NCI-H187 treated with DMSO at 0.1 percent for 48 hours (cell line): ENCODE measurements around the gene SPAG16.
"Not testable (repeated sequence)": the region's sequence is repeated elsewhere in the genome, so short reads cannot be mapped to it uniquely, and the experiment has no call there.

Experiments used
- DNase-seq: peaks from one replicate; lab custom pipeline; 2025; lab: John Stamatoyannopoulos, UW

SPAG16 gene

GRCh38 chr2:213696442-213696841 lies 412.2 kb downstream of the SPAG16 start:
- no peak for DNase-seq

DNA sequence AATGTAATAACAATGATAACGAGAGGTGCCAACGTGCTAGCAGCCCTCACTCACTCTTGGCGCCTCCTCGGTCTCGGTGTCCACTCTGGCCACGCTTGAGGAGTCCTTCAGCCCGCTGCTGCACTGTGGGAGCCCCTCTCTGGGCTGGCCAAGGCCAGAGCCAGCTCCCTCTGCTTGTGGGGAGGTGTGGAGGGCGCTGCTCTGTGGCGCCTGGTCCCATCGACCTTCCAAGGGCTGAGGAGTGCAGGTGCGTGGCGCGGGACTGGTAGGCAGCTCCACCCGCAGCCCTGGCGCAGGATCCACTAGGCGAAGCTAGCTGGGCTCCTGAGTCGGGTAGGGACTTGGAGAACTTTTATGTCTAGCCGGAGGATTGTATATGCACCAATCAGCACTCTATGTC lies 417.1 kb downstream of the SPAG16 start:
- DNase-seq = not testable (repeated sequence)

DNA sequence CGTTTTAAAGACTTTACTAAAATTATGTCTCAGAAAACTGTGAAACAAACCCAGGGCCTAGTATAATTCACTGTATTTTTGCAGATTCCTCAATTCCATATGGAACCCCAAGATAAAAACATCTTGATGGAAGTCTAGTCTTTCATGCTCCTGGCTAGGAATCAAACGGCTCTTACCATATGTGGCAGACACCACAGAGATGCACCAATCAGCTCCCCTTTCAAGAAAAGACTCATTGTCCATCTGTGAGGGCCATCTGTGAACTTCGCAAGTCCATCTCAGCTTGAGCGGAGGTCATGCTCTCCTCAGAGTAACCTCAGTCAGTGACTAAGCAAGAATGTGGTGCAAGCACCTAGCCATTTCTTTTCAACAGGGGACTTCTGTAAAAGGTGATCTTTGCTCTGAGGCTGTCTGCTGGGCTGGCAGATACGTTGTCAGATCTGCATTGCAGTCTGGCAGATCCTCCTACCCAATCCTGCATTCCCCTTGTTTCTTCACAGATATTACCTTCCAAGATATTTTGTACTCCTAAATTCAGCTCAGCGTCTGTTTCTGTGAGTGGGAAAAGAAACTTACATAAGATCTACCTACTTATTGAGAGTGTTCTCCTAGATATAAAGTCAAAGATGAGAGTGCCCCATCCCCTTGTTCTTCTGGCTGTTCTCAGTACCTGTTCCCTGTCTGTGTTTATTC lies 419.3 kb downstream of the SPAG16 start:
- DNase-seq = no peak

- no peak for DNase-seq
These were observed 425.9 kb downstream of the SPAG16 start for GRCh38 chr2:213710164-213710563.

DNA sequence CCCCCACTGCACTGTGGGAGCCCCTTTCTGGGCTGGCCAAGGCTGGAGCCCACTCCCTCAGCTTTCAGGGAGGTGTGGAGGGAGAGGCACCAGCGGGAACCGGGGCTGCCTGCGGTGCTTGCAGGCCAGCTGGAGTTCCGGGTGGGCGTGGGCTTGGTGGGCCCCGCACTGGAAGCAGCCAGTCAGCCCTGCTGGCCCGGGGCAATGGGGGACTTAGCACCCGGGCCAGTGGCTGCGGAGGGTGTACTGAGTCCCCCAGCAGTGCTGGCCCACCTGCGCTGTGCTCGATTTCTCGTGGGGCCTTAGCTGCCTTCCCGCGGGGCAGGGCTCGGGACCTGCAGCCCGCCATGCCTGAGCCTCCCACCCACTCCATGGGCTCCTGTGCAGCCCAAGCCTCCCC lies 434.1 kb downstream of the SPAG16 start:
- not testable (repeated sequence) for DNase-seq

GRCh38 chr2:213722565-213722964 lies 438.3 kb downstream of the SPAG16 start:
- no peak for DNase-seq

- DNase-seq = no peak
These were observed 438.8 kb downstream of the SPAG16 start for GRCh38 chr2:213723041-213723560.

DNA sequence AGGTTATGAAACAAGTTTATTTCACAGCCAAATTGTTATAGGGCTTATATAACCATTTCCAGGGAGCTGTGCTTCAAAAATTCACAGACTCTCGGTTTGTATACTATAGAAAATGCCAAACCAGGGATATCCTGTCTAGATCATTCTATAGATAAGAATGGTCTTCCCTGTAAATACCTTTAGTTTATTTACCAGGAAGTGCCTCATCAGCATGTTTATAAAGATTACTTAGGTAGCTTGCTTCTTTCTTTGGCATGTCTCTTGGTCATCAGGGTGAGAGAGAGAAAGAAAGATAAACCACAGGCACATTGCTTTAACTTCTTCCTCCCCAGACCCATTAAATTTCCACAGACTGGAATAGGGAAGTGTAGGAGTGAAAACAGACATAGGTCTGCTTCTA lies 439.4 kb downstream of the SPAG16 start:
- no peak for DNase-seq

- no peak for DNase-seq
These were observed 441.8 kb downstream of the SPAG16 start for GRCh38 chr2:213726101-213726500.

- no peak for DNase-seq
These were observed 449.6 kb downstream of the SPAG16 start for GRCh38 chr2:213733893-213734292.

GRCh38 chr2:213740453-213740852 lies 456.2 kb downstream of the SPAG16 start:
- no peak for DNase-seq

DNA sequence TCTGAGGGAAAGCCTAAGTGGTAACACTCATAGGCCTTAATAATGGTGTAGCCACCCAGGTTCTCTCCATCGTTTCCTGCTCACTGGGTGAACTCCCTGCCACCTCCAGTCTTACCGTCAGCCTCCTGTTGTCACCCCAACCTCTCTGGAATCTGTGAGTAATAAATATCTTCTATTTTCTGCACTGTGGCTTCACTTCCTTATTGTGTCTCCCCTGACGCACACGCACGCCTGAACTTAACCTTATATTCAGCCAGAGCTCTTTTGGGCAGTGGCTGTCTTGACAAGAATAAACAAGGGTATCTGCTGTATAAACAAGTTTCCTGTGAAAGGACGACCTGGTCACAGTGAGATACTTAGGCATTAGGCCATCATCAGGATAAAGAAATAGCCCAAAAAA lies 467.2 kb downstream of the SPAG16 start:
- no peak for DNase-seq

GRCh38 chr2:213752575-213752974 lies 468.3 kb downstream of the SPAG16 start:
- DNase-seq = no peak

- DNase-seq = no peak
These were observed 473.3 kb downstream of the SPAG16 start for GRCh38 chr2:213757525-213757924.

GRCh38 chr2:213763354-213763753 lies 479.1 kb downstream of the SPAG16 start:
- no peak for DNase-seq

DNA sequence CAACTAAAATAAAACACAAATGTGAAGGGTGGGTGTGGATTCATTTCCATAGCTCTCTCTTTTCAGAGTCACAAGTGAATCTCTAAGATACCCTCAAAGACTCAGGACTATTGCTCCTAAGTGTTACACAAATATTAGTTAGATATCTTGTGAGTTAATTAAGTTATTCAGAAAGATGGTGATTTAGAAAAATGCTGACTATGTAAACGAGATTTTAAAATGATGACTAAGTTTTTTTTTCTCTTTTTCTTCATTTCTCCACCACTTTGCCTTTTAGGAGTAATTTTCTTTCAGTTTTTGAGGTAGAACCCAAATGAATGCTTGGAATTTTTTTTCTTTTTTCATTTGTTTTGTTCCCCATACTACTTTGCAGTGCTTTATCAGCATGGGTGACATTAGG lies 479.7 kb downstream of the SPAG16 start:
- no peak for DNase-seq

GRCh38 chr2:213764849-213765248 lies 480.6 kb downstream of the SPAG16 start:
- no peak for DNase-seq

DNA sequence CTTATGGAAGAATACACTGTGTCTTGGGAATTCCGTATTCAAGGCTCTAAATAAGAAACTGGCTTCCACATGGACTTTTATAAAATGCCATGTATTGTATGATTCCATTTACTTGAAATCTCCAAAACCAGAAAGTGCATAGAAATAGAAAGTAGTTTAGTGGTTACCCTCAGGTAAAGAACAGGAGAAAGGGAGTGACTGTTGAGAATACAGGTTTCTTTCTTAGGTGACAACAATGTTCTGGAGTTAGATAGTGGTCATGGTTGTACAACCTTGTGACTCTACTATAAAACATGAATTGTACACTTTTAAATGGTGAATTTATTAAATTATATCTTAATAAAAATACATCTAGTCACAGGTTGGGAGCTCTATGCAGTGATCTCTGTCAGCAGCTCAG lies 481.8 kb downstream of the SPAG16 start:
- no peak for DNase-seq

DNA sequence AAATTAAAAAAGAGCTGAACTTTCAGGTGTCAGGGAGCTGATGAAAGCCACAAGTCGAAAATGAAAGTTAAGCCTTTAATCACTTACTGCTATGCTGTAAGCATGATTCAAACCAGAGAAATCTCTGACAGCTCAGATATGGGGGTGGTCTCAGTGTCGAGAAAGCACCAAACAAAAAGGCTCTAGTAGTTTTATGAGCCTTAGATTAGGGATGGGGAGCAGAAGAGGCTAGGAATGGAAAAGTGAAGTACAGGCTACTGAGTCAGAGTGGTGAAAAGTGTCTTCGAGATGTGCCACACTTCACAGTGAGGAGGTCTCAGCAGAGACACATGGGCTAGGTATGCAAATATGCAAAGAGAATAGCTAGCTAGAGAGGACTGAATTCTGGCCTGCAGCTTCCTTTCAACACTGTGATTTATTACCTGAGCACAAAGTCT lies 482.2 kb downstream of the SPAG16 start:
- DNase-seq = no peak

DNA sequence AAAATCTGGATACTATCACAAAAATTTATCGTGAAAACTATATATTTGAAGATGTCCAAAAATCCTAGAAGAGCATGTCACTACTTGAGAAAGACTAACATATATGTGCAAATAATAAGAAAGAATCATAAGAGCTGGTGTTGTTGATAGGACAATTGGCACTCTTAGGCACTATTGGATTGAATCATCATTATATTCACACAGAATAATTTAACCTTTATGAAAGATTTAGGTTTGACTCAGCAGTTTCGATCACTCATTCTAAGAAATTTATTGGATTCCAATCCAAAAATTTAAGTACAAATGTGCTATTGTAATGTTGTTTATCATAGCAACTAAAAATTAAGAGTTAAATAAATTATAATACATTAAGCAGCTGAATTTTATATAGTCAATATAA lies 503.6 kb downstream of the SPAG16 start:
- DNase-seq = no peak

GRCh38 chr2:213789940-213790339 lies 505.7 kb downstream of the SPAG16 start:
- DNase-seq = no peak

DNA sequence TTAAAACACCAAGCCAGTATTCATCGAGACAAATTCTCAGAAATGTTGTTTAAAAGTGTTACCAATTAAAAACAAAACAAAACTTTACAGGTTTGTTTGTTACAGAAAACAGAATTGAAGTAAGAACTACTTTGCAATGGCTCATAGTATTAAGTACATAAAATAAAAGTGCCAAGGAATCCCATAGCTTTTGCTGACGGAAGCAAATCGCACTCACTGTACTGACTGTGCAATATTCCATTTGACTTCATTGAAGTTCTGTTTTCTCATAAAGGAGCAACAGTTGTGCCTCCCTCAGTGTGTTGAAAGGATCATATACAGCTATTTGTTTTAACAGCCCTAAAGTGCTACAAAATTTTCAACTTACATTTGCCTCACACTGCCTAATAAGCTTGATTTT lies 507.8 kb downstream of the SPAG16 start:
- no peak for DNase-seq

DNA sequence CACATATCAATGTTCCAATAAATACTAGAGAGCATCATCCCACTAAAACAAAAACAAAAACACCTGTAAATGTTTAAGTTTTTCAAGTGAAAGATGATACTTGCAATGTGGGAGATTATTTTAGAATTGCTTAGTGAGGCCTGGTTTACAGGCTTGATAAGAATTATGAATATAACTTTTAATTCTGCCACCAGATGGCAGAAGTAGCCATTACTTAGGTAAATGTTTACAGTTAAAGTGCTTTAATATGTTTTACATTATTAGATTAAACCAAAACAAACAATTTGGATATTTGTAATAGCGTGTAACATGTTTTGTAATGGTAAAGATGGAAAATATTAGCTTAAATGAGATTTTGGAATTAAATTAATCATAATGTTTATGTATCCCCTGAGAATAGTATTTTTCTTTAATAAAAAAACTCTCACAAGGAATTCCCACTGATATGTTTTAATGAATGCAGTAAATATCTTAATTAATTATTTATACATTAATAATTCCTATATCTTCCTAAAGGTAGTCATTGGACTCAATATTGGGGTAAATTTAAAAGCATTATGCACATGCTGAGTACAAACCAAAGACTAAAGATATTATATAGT lies 522.0 kb downstream of the SPAG16 start:
- no peak for DNase-seq

GRCh38 chr2:213816583-213816982 lies 532.3 kb downstream of the SPAG16 start:
- no peak for DNase-seq
